Measurements from ENCODE around the gene PRORP.
A peak's percentile ranks its signal among the peaks of the same experiment; 100 is the strongest.

Gene PRORP

GRCh38 chr14:35124127-35124526 is 1.8 kb downstream of the PRORP start:
- TF ChIP-seq, protein P1, sequence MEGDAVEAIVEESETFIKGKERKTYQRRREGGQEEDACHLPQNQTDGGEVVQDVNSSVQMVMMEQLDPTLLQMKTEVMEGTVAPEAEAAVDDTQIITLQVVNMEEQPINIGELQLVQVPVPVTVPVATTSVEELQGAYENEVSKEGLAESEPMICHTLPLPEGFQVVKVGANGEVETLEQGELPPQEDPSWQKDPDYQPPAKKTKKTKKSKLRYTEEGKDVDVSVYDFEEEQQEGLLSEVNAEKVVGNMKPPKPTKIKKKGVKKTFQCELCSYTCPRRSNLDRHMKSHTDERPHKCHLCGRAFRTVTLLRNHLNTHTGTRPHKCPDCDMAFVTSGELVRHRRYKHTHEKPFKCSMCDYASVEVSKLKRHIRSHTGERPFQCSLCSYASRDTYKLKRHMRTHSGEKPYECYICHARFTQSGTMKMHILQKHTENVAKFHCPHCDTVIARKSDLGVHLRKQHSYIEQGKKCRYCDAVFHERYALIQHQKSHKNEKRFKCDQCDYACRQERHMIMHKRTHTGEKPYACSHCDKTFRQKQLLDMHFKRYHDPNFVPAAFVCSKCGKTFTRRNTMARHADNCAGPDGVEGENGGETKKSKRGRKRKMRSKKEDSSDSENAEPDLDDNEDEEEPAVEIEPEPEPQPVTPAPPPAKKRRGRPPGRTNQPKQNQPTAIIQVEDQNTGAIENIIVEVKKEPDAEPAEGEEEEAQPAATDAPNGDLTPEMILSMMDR (conservative IDR thresholded peaks at IDR 0.05; ENCODE audit: low read depth, low read length) = no peak
- peaks cover 7% of the 10 kb centered on the region; the same call in 1 of the 2 replicates for H3K79me2 ChIP-seq (ENCODE audit: insufficient read depth, low read depth)
- 0 out of 2 replicates have a peak overlapping the region, but pooled peaks have one; percentile 13 for H3K4me2 ChIP-seq
- no peaks in the 10 kb centered on the region for H3K36me3 ChIP-seq (ENCODE audit: insufficient read depth)
- no peaks in the 10 kb centered on the region for H3K27me3 ChIP-seq (ENCODE audit: insufficient read depth, low read depth)
- no peak overlapping the region for H3K4me3 ChIP-seq (IDR thresholded peaks at IDR 0.05; ENCODE audit: insufficient read depth, low read depth, low read length)
- H2AFZ ChIP-seq (ENCODE audit: low read depth) = no peak overlapping the region
- no peak overlapping the region for H3K27ac ChIP-seq
- H3K9ac ChIP-seq = no peak overlapping the region
- peaks cover 18% of the 10 kb centered on the region for H3K4me1 ChIP-seq (ENCODE audit: low read depth, poor library complexity, severe bottlenecking)
- H4K20me1 ChIP-seq (ENCODE audit: insufficient read depth) = no peaks in the 10 kb centered on the region

- Histone ChIP-seq H3K9ac (no peak overlapping the region), H3K4me2 (no peak overlapping the region), H3K27ac (no peak overlapping the region), H4K20me1 (ENCODE audit: insufficient read depth) (no peaks in the 10 kb centered on the region), H2AFZ (ENCODE audit: low read depth) (no peak overlapping the region), H3K4me3 (IDR thresholded peaks at IDR 0.05; ENCODE audit: insufficient read depth, low read depth, low read length) (no peak overlapping the region), H3K36me3 (ENCODE audit: insufficient read depth) (no peaks in the 10 kb centered on the region), H3K4me1 (ENCODE audit: low read depth, poor library complexity, severe bottlenecking) (peaks cover 17% of the 10 kb centered on the region), H3K27me3 (ENCODE audit: insufficient read depth, low read depth) (no peaks in the 10 kb centered on the region), H3K79me2 (ENCODE audit: insufficient read depth, low read depth) (no peaks in the 10 kb centered on the region)
- TF ChIP-seq, protein P1 (conservative IDR thresholded peaks at IDR 0.05; ENCODE audit: low read depth, low read length) = no peak
Observed at GRCh38 chr14:35133542-35134328, 11.4 kb downstream of the PRORP start.

GRCh38 chr14:35134329-35135123 is 12.2 kb downstream of the PRORP start:
- Histone ChIP-seq H3K4me1 (ENCODE audit: low read depth, poor library complexity, severe bottlenecking) (peaks cover 17% of the 10 kb centered on the region), H3K4me2 (peak overlapping the region; percentile 7; the same call in 1 of the 2 replicates), H3K9ac (no peak overlapping the region), H3K27ac (no peak overlapping the region), H2AFZ (ENCODE audit: low read depth) (no peak overlapping the region), H3K4me3 (IDR thresholded peaks at IDR 0.05; ENCODE audit: insufficient read depth, low read depth, low read length) (no peak overlapping the region), H3K27me3 (ENCODE audit: insufficient read depth, low read depth) (no peaks in the 10 kb centered on the region), H3K36me3 (ENCODE audit: insufficient read depth) (no peaks in the 10 kb centered on the region), H3K79me2 (ENCODE audit: insufficient read depth, low read depth) (no peaks in the 10 kb centered on the region), H4K20me1 (ENCODE audit: insufficient read depth) (no peaks in the 10 kb centered on the region)
- TF ChIP-seq, protein P1 (conservative IDR thresholded peaks at IDR 0.05; ENCODE audit: low read depth, low read length) = no peak

GRCh38 chr14:35138585-35138984 is 16.2 kb downstream of the PRORP start:
- Histone ChIP-seq H3K36me3 (ENCODE audit: insufficient read depth) (no peaks in the 10 kb centered on the region), H2AFZ (ENCODE audit: low read depth) (no peak overlapping the region), H3K4me2 (no peak overlapping the region), H3K27me3 (ENCODE audit: insufficient read depth, low read depth) (no peaks in the 10 kb centered on the region), H3K4me1 (ENCODE audit: low read depth, poor library complexity, severe bottlenecking) (peaks cover 17% of the 10 kb centered on the region), H3K4me3 (IDR thresholded peaks at IDR 0.05; ENCODE audit: insufficient read depth, low read depth, low read length) (no peak overlapping the region), H4K20me1 (ENCODE audit: insufficient read depth) (no peaks in the 10 kb centered on the region), H3K79me2 (ENCODE audit: insufficient read depth, low read depth) (no peaks in the 10 kb centered on the region), H3K9ac (no peak overlapping the region), H3K27ac (no peak overlapping the region)
- TF ChIP-seq, protein P1 (conservative IDR thresholded peaks at IDR 0.05; ENCODE audit: low read depth, low read length) = no peak
